Activated CD4-positive, alpha-beta T cell treated with anti-CD3 and anti-CD28 coated beads for 48 hours (primary cell): ENCODE data around the gene MAN1C1.
"Not testable (repeated sequence)": the region's sequence is repeated elsewhere in the genome, so short reads cannot be mapped to it uniquely, and the experiment has no call there.

Experiments used
- DNase-seq: peaks from one replicate; pipeline ENCODE4 v3.0.0-alpha.2; 2020

MAN1C1 gene

DNA sequence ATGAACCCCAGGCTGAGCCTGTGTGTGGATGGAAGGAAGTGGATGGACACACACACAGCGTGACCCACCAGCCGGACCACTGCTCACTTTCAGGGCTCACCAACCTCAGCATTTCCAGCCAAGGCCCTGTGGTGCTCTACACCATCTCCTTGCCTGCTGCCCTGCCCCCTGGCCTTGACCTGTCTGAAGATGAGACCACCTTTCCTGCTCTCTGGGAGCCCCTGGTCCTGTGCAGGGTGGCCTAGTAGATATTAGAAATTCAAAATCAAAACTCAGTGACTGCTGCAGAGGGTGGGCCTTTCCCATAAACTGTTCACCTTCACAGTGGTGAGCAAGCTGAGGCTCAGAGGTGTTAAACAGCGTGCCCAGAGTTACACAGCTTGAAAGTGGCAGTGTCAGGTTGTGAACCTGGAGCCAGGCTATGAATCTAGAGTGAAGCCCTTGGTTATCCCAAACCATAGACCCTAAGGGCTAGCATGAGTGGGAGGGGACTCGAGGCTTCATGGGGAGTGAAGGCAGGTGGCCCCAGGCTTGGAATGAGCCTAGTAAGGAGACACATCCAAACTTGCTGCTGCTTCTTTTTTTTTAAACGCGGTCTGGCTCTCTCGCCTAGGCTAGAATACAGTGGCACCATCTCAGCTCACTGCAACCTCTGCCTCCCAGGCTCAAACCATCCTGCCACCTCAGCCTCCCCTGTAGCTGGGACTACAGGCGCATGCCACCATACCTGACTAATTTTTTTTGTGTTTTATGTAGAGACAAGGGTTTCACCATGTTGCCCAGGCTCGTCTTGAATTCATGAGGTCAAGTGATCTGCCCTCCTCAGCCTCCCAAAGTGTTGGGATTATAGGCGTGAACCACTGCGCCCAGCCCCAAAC lies 41.5 kb downstream of the MAN1C1 start:
- DNase-seq = no peak

- no peak for DNase-seq
Measured at GRCh38 chr1:25658791-25659431, 42.3 kb downstream of the MAN1C1 start.

DNA sequence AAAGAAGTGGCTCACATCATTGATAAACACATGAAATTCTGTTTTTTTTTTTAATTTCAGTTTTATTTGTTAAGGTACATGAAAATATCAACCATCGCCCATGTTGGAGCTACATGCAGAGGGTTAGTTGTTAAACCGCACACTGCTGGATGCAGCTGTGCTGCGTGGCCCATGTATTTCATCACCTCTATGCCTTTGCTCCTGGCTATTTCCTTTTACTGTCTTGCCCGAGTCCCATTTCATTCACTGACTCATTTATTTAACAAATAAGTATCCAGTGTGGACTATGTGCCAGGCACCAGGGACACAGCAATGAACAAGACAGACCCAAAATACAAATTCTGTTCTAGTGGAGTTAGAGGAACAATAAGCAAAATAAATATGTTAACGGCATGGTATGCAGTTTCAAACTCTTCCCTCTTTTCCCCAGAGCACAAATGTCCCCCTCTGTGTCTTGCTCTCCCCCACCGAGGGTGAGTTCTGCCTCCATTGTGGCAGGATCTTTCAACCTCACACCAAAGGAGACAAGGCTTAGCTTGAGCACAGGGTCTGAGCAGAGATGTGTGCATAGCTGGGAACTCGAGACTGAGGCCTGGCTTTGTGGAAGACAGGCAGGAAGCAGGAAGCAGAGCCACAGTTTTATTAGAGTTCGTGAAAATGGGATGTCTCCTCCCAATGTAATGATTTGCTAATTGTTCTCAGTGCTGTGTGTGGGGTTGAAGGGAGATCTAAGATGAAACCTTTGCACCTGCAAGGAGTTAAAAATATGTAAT lies 44.6 kb downstream of the MAN1C1 start:
- DNase-seq = no peak

GRCh38 chr1:25662061-25662460 lies 45.5 kb downstream of the MAN1C1 start:
- DNase-seq = no peak

- not testable (repeated sequence) for DNase-seq
Measured at GRCh38 chr1:25662959-25663358, 46.4 kb downstream of the MAN1C1 start.

DNA sequence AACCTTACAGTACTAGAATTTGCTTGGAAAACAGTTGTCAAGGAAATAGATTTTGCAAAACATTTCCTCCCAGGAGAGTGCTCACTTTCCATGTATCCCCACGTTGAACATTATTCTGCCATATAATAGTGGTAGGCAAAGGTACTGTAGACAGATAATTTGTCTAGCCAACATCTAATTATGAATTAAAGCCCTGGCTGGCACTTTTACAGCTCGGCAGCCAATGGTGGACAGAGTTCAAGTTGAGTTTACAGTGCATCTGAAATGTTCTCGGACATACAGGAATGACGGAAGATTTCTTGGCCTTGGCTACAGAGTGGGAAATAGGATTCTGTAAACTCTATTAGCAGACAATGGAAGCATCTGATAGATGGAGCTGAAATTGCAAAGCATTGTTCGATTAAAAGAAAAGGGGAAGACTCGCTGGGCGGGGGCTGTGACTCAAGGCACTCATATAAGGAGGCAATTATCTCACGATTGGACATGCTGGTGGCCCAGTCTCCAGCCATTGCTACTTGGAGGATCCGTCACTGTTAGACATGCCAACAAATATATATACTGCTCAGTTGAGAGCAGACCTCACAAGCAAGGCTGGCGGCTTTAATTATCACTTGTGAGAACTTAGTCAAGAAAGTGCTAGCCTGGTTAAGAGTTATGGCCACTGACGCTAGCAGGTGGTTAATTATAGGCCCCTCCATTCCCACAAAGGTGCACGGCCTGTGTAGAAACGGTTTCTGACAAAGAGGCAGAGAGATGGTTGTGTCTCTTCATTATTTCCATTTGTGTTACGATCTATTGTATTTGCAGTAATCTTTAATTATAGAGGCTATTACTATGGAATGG lies 48.0 kb downstream of the MAN1C1 start:
- no peak for DNase-seq

GRCh38 chr1:25666460-25666859 lies 49.9 kb downstream of the MAN1C1 start:
- DNase-seq = no peak

DNA sequence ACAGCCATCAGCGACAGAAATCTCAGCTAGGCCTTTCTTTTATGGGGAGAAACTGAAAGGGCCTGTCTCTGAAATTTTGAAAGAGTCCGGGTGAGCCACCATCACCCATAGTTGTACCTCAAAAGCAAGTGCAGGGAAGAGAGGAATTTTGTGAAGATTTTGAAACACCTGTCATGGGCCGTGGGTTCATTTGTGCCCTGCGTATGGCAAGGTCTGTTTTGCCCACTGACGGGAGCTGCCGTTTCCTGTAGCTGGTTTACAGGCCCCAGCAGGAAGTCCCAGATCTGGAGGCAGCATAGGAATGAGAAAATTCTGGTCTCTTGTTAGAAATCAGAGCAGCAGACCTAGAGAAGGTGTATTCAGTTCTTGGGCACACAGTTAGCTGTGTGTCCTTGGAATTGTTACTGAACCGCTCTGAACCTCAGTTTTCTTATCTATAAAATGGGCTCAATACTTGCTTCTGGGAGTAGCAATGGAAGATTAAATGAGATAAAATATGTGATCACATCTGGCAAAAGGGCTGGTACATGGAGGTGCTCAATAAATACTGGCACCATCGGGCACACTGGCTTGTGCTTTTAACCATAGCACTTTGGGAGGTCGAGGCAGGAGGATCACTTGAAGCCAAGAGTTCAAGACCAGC lies 52.5 kb downstream of the MAN1C1 start:
- no peak for DNase-seq

- no peak for DNase-seq
Measured at GRCh38 chr1:25669781-25670567, 53.4 kb downstream of the MAN1C1 start.

GRCh38 chr1:25671929-25672328 lies 55.3 kb downstream of the MAN1C1 start:
- no peak for DNase-seq

- DNase-seq = no peak
Measured at GRCh38 chr1:25672763-25673409, 56.3 kb downstream of the MAN1C1 start.

GRCh38 chr1:25673456-25673855 lies 56.9 kb downstream of the MAN1C1 start:
- no peak for DNase-seq

GRCh38 chr1:25673962-25674806 lies 57.6 kb downstream of the MAN1C1 start:
- DNase-seq = peak; percentile 19

DNA sequence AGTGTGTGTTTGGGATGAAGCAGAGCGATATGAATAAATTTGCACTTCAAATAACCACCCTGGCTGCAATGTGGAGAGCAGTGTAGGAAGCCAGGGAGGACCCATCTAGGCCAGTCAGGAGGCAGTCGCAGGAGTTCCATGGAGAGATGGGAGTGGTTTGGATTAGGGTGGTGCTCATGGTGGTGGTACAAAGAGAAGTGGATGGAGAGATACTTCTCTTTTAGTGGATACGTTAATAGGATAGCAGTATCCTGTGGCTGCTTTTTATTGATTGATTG lies 58.2 kb downstream of the MAN1C1 start:
- DNase-seq = no peak

GRCh38 chr1:25675729-25676476 lies 59.3 kb downstream of the MAN1C1 start:
- peak; percentile 88 for DNase-seq

DNA sequence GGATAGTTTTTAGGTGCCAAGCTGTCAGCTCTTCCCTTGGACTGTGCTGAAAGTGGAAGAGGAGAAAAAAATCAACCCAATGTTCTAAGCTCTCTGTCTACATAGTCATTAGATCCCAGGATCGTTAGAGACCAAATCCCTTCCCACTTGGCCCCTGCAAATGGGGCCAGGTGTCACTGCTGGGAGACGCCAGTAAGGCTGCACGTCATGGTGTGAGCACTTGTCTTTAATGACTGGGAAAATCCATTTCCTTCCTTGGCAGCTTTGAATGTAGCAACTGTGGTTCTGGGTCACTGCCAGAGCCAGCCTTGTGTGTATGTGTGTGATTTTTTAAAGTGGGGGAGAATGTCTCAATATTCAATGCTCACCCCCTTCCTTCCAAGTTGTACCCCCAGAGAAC lies 59.9 kb downstream of the MAN1C1 start:
- peak; percentile 41 for DNase-seq

- DNase-seq = peak; percentile 20
Measured at GRCh38 chr1:25677193-25677773, 60.7 kb downstream of the MAN1C1 start.

- no peak for DNase-seq
Measured at GRCh38 chr1:25679171-25679570, 62.6 kb downstream of the MAN1C1 start.

DNA sequence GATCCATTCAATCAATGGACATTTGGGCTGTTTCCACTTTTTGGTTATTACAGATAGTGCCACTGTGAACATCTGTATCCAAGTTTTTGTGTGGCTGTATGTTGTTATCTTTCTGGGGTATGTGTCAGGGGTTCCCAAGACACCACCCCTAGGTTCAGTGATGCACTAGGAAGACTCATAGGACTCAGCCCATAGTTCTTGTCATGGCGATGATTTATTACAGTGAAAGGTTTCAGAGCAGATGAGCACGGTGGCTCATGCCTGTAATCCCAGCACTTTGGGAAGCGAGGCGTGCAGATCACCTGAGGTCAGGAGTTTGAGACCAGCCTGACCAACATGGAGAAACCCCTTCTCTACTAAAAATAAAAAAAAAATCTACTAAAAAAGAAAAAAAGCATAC lies 64.1 kb downstream of the MAN1C1 start:
- no peak for DNase-seq
